NT2/D1 (cell line): ENCODE measurements around the gene DSE.

Experiments used
- SUZ12 ChIP-seq: IDR thresholded peaks from 2 replicates; pipeline ENCODE4 v1.6.1; 2011; ENCODE audit not compliant: insufficient read length, insufficient read depth; ENCODE audit errors: extremely low read depth
- YY1 ChIP-seq: IDR thresholded peaks from 2 replicates; pipeline ENCODE4 v1.6.1; 2011; ENCODE audit not compliant: insufficient read length, insufficient read depth

GRCh38 chr6:116452531-116452930, 81.8 kb downstream of the DSE start:
- TF ChIP-seq YY1 (no peak), SUZ12 (no peak)
